Measurements from ENCODE around the gene SDC3.

GRCh38 chr1:30844631-30845030 is 63.9 kb downstream of the SDC3 start:
- TF ChIP-seq POLR2A (IDR thresholded peaks at IDR 0.05) (no peak), CTCF (IDR thresholded peaks at IDR 0.05) (no peak)

All from lower leg skin (tissue), 3 donors.